Renal cortex interstitium (tissue), 11 donors: Measurements from ENCODE around the gene C1QTNF8. TPM values are rescaled to one million over a fixed set of nuclear protein-coding genes. Genes with fewer than 3 reads are reported as not detected.
A peak's percentile ranks its signal among the peaks of the same experiment; 100 is the strongest.

Experiments
- DNase-seq, 11 donors: peaks; one replicate each; pipeline ENCODE4 v3.0.0-alpha.2; 2013; ENCODE audit warnings: low read depth in 9 of 11, low spot score in 4 of 11; ENCODE audit errors: extremely low read depth in 1 of 11
- polyA plus RNA-seq, 3 donors: library from polyadenylated mRNA; unstranded; fragments of 120-200 nt; gene quantifications; one replicate each; pipeline ENCODE4 v1.2.1, GENCODE V29; 2013; ENCODE audit not compliant: insufficient read length in 3 of 3

Gene C1QTNF8
- polyA plus RNA-seq, 3 donors = not detected

DNA sequence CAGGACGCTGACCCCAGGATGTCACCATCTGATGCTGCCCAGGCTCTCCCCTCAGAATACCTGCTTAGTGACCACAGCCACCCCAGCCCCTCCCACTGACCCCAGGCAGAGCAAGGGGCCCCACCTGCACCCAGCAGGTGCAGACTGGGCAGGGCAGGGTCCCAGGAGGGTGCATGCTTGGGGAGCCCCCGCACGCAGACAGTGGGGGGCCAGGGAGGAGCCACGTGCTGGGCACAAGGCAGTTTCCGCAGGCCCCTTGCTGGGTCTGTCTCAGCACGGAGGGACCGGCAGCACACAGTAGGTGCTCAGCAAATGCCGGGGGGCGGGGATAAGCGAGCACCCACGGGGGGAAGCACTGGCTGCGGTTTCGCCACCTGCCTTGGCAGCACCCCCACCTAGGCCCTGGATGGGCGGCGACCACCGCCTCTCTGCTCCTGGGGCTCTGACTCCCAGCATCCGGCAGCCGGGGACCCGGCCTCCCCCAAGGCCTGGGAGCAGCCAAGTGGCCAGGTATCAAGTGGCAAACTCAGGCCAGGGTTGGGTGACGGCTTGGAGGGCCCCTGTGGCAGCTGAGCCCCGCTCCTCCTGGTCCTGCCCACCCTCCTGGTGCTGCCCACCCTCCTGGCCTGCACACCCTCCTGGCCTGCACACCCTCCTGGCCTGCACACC lies 42.2 kb downstream of the C1QTNF8 start:
- no peak for DNase-seq

- no peak for DNase-seq
Measured at GRCh38 chr16:1053121-1053521, 42.9 kb downstream of the C1QTNF8 start.

DNA sequence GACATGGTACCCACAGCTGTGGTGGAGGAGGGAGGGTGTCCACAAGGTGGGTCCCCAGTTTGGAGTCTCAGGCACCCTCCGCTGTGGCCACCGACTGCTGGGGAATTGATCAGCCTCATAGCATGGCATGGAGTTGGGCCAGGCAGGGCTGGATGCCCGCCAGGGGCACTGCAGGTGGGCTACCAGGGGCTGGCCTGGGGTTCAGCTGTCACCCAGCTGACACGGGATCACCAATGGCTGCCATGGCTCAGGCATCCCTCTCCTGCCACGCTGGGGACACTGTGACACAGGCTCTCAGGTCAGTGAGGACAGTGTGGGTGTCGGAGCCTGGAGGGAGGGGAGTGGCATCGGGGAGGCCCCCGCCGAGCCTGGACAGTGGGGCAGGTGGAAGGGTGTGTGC lies 43.3 kb downstream of the C1QTNF8 start:
- no peak for DNase-seq

DNA sequence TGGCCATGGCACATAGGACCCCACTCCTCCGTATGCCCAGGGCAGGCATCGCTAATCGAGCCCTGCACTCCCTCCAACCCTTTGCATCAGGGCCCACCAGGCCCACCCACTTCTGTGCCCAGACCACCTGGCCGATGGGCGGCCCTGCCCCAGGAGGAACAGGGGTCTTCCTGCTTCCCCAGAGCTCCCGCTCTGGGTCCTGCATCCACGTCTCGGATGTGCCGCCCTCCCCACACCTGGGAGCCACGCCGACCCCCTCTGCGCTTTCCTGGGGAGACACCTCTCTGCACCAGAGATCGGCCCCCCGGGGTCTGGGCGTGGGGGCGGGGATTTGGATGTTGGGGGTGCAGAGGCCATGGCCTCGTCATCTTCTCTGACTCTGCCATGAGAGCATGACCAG lies 44.6 kb downstream of the C1QTNF8 start:
- DNase-seq = no peak

DNA sequence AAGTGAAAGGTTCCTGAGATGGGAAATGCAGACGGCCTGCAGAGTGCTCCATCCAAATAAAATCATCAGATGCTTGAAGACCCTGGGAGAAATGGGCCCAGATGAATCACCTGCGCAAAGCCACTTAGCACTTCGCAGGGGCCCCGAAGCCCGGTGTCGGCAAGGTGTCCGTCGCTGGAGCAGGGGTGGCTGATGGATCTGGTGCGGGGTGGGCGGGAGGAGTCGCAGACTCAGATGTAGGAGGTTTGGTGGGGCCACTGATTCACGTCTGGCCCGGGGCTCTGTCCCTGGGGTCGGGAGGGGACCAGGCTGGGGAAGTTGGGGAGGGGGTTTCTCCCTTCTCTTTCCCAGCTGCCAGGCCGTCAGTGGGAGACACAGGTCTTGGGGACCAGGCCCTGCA lies 45.1 kb downstream of the C1QTNF8 start:
- no peak for DNase-seq

DNA sequence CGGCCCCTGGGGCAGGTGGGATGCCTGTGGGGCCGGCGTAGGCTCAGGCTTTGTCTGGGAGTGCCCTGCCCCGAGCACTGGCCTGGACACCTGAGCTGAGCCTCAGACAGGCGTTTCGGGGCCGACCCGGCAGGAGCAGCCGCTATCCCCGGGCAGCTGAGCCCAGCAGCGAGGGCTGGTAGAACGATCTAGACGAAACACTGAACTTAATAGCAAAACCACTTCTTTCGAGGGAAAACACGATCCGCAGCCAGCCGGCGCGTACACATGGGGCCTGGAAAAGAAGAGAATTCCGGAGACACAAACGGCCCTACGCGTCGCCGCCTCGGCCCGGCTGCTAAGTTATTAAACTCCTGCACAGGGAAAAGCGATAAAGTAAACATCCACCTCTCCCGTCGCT lies 45.5 kb downstream of the C1QTNF8 start:
- DNase-seq = no peak

DNA sequence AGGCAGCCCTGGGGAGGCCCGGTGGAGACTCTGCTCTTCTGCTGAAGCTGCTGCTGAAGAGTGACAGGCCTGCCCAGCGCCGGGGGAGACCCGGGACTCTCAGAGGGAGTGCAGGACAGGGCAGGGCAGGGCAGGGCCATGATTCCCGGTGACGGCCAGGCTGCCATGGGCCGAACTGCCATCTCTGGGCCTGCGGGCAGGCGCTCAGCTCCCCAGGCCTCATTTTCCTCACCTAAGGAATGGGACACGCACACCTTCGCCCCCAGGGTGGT lies 46.1 kb downstream of the C1QTNF8 start:
- no peak for DNase-seq

DNA sequence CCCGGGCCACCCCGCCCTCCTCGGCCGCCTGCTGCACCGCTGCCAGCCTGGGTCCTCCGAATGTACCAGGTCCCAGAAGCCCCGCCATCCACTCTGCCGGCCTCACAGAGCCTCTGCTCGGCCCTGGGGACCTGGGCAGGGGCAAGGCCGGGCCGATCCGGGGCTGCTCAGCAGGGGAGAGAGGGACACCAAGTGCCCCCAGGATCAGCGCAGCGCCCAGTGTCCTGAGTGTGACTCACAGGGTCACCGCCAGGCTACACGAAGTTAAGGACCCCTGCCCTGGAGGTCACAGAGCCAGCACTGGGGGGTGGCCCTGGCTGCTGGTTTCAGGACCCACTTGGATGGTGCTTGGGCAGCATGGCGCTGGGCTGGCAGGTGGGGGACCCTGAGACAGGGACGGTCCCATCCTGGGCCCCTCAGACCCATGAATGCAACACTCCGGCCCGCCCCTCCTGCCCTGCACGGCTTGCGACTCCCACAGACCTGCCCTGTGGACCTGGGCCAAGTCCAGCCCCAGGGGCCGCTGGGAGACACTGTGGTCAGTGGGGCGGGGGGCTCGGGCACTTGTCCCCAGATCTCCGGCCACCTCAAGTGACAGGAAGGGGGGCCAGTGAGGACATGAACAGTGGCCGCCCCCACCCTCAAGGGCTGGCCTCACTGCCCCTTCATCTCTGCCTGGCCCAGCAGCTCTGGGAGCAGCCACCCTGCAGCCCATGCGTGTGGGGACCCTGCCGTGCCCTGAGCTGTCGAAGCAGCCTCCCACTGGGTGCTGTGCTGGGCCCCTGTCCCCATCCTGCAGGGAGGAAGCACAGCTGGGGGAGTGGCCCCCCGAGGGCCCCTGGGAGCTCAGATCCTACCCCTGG lies 46.7 kb downstream of the C1QTNF8 start:
- no peak for DNase-seq

DNA sequence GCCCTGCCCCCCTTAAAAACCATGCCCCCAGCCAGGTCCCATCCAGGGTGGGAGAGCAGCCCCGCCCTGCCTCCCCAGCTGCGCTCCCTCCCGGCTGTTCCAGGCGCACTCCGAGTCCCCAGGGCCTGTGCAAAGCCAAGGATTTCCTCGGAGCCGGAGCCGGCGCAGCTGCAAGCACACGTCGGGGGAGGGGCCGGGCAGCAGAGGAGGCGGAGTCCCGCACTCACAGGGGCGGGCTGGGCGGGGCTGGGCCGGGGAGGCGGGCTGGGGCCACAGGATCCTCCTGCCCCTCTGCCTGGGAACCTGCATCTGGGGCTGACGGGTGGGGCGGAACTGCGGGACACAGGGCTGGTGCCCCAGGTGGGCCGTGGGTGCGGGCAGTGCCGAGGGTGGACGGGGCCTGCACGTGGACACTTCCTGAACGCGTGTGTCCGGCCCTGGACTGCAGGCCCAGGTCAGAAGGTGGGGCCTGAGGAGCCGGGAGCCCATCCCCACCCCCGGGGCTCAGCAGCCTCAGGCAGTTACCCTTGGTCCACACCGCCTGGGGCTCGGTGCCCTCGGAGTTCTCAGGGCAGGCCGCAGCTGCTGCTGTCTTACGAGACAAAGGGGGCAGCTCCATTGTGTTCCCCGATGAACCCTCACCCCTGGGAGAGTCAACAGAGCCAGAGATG lies 47.5 kb downstream of the C1QTNF8 start:
- DNase-seq = peak in 6 of 11 donors; percentile 42 to 61 (median 58)

GRCh38 chr16:1047801-1048200 lies 48.2 kb downstream of the C1QTNF8 start:
- DNase-seq = no peak

DNA sequence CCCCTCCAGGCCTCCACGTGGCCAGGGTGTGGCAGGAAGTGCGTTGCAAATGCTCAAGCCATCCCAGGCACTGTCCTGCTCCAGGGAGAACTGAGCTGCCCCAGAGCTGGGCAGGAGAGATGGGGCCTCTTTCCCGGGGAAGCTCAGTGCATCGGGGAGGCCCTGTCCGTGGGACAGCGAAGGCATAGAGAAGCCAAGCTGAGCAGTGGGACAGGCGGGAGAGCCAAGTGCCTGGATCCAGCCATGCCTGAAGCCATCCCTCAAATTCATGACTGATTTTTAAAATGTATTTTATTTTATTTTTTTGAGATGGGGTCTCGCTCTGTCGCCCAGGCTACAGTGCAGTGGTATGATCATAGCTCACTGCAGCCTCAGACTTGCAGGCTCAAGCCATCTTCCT lies 48.9 kb downstream of the C1QTNF8 start:
- DNase-seq = no peak

DNA sequence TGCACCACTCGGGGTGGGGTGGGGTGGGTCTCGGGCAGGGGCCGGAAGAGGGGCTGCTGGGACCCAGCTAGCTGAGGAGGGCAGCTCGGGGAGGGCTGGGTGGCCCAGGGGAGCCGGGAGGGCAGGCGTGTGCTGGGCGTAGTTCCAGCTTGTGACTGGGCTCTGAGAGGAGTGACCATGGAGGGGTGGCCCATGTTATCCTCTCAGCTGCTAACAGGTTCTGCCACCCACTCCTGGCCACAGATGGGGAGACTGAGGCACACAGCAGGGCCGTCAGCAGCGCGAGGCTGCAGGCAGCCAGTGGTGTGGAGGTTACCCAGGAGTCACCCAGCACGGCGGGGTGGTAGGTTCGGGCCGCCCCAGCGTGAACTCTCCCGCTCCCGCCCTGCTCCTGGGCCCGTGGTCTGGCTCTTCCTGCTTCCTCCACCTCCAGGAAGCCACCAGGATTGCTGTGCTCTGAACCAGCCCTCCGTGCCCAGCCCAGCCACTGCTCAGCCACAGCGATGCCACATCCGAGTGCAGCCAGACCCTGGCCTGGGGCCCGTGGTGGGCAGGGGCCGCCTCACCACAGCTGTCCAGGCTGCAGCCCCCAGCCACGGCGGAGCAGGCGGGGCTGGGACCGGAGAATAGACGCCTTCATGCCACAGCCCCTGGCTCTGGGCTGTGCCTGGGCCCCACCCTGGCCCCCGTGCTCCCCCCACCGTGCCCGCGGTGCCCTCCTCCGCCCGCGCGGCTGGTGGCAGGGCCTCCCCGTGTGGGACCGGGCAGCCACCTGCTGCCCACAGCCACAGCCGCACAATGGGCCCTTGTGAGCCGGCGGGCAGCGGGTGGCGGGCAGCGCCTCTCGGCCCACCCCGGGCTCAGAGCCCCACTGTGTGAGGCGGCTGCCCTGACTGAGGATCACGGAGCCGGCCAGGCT lies 49.8 kb downstream of the C1QTNF8 start:
- DNase-seq = no peak

- DNase-seq = no peak
Measured at GRCh38 chr16:1045310-1045992, 50.6 kb downstream of the C1QTNF8 start.

GRCh38 chr16:1044460-1045309 lies 51.4 kb downstream of the C1QTNF8 start:
- no peak for DNase-seq

GRCh38 chr16:1043881-1044451 lies 52.1 kb downstream of the C1QTNF8 start:
- DNase-seq = no peak

- no peak for DNase-seq
Measured at GRCh38 chr16:1042866-1043265, 53.2 kb downstream of the C1QTNF8 start.

DNA sequence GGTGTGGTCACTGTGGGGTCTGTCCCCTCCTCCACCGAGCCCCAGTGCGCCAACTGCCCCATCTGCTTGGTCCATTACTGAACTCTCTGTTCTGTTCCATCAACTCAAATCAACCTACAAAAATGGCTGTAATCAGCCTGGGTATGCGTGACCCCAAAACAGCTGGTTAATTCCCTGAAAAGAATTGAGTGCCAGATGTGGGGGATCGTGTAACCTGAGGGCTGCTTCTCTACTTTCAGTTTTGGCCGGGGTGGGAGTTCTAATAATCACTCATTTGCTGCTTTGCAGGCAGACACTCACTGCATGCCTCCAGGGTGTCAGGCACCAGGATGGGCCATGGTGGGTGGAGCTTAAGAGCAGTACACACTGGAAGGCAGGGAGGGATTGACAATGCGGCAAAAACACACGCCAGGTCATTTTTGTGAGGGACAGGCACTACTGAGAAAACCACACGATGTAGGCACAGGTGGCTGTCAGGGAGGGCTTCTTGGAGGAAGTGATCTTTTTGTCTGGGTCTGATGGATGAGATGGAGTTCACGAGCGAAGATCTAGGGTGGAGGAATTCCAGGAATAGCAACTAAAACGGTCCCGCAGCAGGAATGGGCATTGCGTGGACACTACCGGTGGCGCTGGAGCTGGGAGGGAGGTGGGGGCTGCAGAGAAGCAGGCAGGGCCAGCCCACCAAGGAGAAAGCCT lies 53.8 kb downstream of the C1QTNF8 start:
- DNase-seq = no peak
